GM10266 (cell line): ENCODE data around the gene PAPSS1.

Source experiments
- DNase-seq: peaks from one replicate; pipeline ENCODE4 v3.0.0; 2012; ENCODE audit errors: extremely low spot score
- TF ChIP-seq, protein P1 (sequence below): IDR thresholded peaks from 2 replicates; pipeline ENCODE4 v1.5.1; 2012; ENCODE audit warnings: mild to moderate bottlenecking, low read depth; ENCODE audit not compliant: control insufficient read depth, insufficient read depth; ENCODE audit errors: missing control alignments

Gene PAPSS1

DNA sequence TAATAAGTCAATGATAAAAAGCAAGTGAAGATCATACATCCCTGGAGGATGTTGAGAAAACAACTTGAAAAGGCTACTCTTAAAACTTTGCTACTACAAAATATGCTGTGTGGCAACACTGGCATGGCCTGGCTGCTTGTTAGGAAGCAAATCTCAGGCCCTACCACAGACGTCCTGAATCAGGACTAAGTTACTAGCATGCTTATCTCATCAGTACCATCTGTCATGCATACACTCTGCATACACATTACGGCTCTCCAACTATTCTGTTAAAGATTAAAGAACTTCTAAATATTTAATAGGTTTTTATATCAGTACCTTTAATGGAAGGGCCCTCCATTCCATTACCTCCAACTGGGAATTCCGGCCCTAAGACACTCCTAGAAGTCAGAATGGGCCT is 8.2 kb downstream of the PAPSS1 start:
- TF ChIP-seq, protein P1, sequence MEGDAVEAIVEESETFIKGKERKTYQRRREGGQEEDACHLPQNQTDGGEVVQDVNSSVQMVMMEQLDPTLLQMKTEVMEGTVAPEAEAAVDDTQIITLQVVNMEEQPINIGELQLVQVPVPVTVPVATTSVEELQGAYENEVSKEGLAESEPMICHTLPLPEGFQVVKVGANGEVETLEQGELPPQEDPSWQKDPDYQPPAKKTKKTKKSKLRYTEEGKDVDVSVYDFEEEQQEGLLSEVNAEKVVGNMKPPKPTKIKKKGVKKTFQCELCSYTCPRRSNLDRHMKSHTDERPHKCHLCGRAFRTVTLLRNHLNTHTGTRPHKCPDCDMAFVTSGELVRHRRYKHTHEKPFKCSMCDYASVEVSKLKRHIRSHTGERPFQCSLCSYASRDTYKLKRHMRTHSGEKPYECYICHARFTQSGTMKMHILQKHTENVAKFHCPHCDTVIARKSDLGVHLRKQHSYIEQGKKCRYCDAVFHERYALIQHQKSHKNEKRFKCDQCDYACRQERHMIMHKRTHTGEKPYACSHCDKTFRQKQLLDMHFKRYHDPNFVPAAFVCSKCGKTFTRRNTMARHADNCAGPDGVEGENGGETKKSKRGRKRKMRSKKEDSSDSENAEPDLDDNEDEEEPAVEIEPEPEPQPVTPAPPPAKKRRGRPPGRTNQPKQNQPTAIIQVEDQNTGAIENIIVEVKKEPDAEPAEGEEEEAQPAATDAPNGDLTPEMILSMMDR: no peak
- no peak for DNase-seq

DNA sequence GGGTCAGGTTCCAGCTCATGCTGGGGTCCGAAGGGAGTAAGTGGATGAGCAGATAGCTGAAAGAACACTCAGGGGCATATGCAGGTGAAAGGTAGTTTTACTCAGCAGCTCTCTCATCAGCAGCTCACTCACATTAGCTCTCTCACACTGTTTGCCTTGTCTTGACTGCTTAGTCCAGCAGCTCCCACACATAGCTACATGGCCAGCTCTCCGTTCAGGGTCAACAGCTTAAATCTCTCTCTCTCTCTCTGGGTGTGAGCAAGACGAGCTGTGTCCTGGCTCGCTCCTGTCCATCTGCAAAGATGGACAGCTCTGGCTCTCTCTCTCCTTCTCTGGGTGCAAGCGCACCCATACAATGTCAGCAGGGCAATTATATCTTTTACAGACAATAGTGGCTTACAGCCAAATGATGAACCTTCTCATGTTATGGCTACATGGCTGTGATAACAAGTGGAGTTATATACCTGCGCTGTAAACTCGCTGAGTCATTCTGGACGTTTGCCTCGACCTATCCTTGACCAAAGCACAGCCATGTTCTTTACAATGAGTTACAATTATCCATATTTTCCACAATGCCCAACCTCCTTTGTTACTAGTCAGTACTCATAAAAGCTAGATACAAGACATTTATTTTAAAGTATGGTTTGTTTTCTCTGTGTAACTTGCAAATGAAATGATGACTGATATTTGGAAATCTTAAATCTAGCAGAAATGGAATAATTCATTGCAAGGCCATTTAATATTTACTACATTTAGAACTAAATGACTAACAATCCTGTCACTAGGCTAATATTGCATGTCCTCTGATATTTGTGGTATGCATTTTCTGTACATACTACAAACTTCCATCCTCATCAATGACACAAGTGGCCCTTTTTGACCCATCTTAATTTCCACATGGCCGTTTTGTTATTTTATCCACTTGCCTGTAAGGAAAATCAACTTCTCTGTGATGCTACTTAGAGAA is 9.3 kb downstream of the PAPSS1 start:
- DNase-seq: no peak
- TF ChIP-seq, protein P1: no peak

DNA sequence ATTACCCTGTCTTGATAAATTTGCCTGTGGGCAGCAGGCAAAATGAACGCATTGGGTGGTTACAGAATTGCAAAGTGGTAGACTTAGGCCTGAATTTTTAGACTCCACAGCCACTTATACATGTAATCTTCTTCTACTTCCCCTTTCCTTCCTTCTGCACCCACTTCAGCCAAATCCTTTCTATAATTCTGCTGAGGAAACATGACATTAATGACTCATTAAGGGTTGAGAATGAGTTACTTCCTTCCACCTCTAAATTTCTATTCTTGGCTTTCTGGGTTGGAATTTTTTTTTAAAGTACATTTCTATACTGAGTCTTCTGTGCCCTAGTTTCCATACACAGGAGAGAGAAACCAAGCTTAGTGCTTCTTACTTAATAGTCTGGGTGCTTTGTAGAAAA is 10.1 kb downstream of the PAPSS1 start:
- TF ChIP-seq, protein P1: no peak
- no peak for DNase-seq

DNA sequence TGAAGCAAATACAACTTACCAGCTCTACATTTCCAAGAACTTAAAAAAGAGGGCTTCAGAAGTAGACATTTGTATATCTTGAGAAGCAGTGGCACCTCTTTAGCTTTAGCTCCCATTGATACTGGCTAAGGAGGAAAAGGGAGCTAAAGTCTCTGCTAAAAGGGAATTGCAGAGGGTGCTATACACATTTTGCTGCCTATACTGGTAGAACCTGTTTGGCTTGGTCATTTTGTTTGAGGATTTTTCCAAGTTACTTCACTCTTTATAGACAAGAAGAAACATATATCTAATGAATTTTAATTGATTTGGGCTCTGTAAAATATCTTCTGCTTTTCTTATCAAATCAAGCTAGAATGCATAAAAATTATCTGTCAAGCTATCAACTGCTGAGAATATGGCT is 11.8 kb downstream of the PAPSS1 start:
- TF ChIP-seq, protein P1: no peak
- no peak for DNase-seq

DNA sequence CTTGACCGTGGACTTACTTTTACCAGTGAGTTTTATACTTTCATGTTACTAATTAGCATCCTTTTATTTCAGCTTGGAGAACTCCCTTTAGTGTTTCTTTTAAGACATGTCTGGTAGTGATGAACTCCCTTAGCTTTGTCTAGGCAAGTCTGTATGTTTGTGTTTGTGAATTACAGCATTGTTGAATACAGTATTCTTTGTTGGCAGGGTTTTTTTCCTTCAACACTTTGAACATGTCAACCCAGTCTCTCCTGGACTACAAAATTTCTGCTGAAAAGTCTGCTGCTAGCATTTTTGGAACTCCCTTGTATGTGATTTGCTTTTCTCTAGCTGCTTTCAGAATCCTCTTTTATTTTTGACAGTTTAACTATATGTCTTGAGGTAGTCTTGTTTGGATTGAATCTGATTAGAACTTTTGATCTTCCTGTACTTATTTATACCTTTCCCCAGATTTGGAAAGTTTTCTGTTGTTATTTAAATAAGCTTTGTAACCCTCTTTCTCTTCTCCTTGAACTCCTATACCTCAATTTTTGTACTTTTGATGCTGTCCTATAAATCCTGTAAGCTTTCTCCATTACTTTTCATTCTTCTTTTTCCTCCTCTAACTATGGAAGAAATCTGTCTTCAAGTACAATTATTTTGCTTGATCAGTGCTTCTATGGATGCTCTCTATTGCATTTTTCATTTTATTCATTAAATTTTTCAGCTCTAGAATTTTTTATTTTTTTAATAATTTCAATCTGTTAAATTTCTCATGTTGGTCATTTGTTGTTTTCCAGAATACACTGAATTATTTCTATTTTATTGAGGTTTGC is 14.1 kb downstream of the PAPSS1 start:
- DNase-seq: no peak

DNA sequence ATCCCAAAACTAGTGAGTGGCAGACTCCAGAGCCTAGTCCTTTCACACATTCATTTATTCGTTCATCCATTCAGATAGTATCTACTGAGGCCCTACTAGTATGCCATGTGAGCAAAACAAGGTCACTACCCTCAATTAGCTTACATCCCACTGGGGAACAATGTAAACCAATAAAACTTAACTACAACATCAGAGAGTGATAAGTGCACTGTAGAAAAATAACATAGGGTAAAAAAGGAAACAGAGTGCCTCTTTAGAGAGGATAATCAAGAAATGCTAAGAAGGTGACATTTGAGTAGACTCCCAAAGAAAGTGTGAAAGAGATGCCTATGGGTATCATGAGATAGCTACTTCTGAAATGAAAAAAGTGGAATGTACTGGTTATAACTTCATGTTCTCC is 18.5 kb downstream of the PAPSS1 start:
- no peak for DNase-seq
- TF ChIP-seq, protein P1: no peak

More for the DNA sequence above, 14.1 kb downstream of the PAPSS1 start:
- TF ChIP-seq, protein P1: no peak
